Activated CD4-positive, alpha-beta T cell treated with anti-CD3 and anti-CD28 coated beads, Interleukin-2, amount 10 ng/mL, durations not matched to agents 7 days and 5 days (primary cell): ENCODE measurements around the gene PAX8. TPM values are rescaled to one million over a fixed set of nuclear protein-coding genes. Genes with fewer than 3 reads are reported as not detected.

Experiments
- CTCF ChIA-PET: fragments of 350-600 bp; sonication (Branson Sonifier 250); formaldehyde crosslinking; loops from one replicate; lab custom pipeline; 2021; ENCODE audit warnings: antibody characterized with exemption; lab: Charles Lee
- POLR2A ChIA-PET: fragments of 350-600 bp; sonication (Branson Sonifier 250); formaldehyde crosslinking; loops from one replicate; lab custom pipeline; 2021; ENCODE audit warnings: antibody characterized with exemption; lab: Charles Lee
- DNase-seq: peaks from one replicate; pipeline ENCODE4 v3.0.0-alpha.2; 2020
- H3K27ac Mint-ChIP-seq: one replicate; pipeline ENCODE4 v1.8.0; 2021; ENCODE audit warnings: mild to moderate bottlenecking, moderate library complexity, mixed read lengths
- H3K27me3 Mint-ChIP-seq: one replicate; pipeline ENCODE4 v1.8.0; 2021; ENCODE audit warnings: mixed read lengths
- H3K36me3 Mint-ChIP-seq: one replicate; pipeline ENCODE4 v1.8.0; 2021; ENCODE audit warnings: low read depth, mixed read lengths
- H3K4me1 Mint-ChIP-seq: one replicate; pipeline ENCODE4 v1.8.0; 2021; ENCODE audit warnings: mixed read lengths
- H3K4me3 Mint-ChIP-seq: one replicate; pipeline ENCODE4 v1.8.0; 2021; ENCODE audit warnings: mild to moderate bottlenecking, moderate library complexity, mixed read lengths
- H3K9me3 Mint-ChIP-seq: one replicate; pipeline ENCODE4 v1.8.0; 2021; ENCODE audit warnings: mixed read lengths
- total RNA-seq, 2 experiments: library from RNA; stranded (reverse); gene quantifications; one replicate each; pipeline ENCODE4 v1.2.3, GENCODE V29; 2021

Gene PAX8
- total RNA-seq, 2 experiments from 2014 or later: 0.69 to 0.74 TPM

DNA sequence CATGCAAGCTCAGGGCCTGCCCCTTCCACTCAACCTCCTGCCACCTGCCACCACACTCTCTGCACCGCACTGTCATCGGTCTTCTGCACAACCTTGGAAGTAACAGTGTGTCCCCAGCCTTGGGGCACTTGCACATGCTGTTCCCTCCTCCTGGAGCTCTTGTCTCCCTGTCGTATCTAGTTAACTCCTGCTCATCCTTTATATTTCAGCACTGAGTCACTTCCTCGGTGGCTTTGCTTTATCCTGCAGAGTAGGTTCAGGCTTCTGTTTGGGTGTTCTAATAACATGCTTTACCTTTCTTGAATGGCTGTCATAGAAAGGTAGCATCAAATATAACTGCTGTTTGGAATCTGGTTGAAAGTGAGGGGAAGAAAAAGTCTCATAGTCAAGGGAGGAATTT is 25.3 kb downstream of the PAX8 start:
- Mint-ChIP-seq H3K36me3 (peaks cover 32% of the 10 kb centered on the region), H3K4me3 (no peak overlapping the region), H3K27me3 (no peaks in the 10 kb centered on the region), H3K27ac (no peak overlapping the region), H3K4me1 (peaks cover 83% of the 10 kb centered on the region), H3K9me3 (peaks cover 6% of the 10 kb centered on the region)
- ChIA-PET POLR2A (no interaction called here), CTCF (interaction anchor here (0.5 to 0.9 kb wide), 2 partner anchors 15 to 75 kb away, joined by 3 to 4 read pairs; no protein-coding TSS in a partner anchor)
- DNase-seq: no peak

DNA sequence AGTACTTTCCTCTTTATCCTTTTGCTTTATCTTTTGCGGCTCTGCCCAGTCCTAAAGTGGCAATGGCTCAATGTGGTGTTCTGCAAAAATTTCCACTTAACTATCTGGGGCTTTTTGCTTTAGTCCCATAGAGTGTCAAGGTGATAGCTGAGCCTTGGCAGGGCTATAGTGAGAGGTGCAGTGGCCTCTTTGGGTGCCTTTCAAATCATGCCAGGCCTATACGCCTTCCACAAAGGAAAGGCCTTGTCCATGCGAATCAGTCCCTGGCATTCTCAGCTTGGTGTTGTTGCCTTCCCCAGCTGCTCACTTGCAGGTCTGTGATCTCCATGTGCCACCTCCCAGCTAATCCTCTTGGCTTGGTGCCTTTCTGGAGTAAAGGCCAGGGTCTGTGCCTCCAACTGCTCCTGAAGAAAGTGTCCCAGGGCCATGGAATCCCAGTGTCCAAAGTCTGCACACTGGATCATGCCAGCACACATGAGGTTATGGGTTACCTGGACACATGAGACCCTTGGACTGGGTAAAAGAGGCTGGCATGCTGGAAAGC is 26.6 kb downstream of the PAX8 start:
- Mint-ChIP-seq H3K27ac (peak overlapping the region; percentile 89), H3K4me3 (peak overlapping the region; percentile 14)
- POLR2A ChIA-PET: no interaction called here

DNA sequence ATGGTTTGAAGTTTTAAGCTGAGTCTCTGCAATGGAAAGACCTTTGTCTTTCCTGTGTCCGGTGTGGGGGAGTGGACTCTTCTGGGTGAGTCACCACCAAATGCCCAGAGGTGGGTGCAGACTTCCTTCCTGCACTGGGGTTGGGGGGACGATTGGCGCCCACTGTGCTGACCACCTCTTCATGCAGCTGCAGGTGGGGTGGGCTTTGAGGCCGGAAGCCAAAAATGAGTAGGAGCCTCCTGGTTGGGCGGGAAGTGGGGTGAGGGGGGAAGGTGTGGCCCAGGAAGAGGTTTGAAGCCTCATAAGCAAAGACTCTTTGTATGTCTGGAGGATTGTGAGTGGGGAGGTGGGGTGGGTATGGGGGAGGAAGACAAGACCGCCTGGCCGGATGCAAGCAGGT is 27.6 kb downstream of the PAX8 start:
- ChIA-PET CTCF (interaction anchor here (0.9 to 4.5 kb wide), 9 partner anchors 10 to 139 kb away, joined by 3 to 22 read pairs (median 4); no protein-coding TSS in a partner anchor), POLR2A (no interaction called here)
- Mint-ChIP-seq H3K9me3 (peaks cover 6% of the 10 kb centered on the region), H3K4me1 (peaks cover 72% of the 10 kb centered on the region), H3K27ac (peak overlapping the region; percentile 89), H3K36me3 (peaks cover 24% of the 10 kb centered on the region), H3K4me3 (peak overlapping the region; percentile 39), H3K27me3 (peaks cover 2% of the 10 kb centered on the region)
- DNase-seq: peak; percentile 65

More for the DNA sequence above, 26.6 kb downstream of the PAX8 start:
- Mint-ChIP-seq H3K36me3 (peaks cover 28% of the 10 kb centered on the region), H3K4me1 (peaks cover 74% of the 10 kb centered on the region), H3K27me3 (no peaks in the 10 kb centered on the region), H3K9me3 (peaks cover 6% of the 10 kb centered on the region)
- CTCF ChIA-PET: interaction anchor here (1.0 to 2.2 kb wide), 7 partner anchors 14 to 138 kb away, joined by 3 to 12 read pairs (median 4); no protein-coding TSS in a partner anchor
- DNase-seq: no peak

DNA sequence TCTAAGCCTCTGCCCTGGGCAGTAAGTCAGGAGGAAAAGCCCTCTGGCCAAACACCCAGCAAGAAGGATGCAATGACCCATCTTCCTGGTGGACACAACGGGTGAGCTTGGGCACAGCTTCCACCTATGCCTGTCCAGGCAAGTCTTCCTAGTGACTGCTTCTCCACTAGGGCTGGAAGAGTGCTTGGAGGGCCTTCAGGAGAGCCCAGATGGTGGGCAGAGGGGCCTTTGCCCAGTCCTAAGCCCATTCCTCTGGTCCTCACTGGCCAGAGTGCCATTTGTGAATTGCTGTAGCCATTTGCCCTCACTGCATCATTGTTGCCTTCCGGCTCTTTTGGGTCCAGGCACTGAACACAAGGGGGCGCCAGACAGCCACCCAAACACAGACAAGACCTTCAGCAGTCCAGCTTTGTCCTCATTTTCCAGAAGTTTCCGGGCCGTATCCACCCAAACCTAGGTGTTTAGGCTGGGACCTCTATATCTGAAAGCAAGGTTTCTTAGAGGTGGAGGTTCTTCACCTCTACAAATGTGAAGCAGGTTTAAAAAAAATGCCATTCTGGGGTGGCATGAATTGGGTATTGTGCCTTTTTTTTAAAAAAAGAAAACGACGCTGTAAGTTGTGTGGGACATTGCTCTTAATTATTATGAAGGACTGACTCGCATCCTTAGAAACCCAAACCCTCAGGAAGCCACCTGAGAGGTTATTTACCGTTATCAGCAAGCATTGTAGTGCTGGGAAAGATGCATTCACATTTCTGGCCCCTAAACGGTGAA is 29.5 kb downstream of the PAX8 start:
- H3K27ac Mint-ChIP-seq: peak overlapping the region; percentile 85
- ChIA-PET POLR2A (no interaction called here), CTCF (interaction anchor here (0.6 to 4.5 kb wide), 18 partner anchors 9 to 169 kb away, joined by 3 to 22 read pairs (median 4); partner anchors contain the start of gene PSD4)
- H3K4me1 Mint-ChIP-seq: peaks cover 55% of the 10 kb centered on the region
- peaks cover 6% of the 10 kb centered on the region for H3K9me3 Mint-ChIP-seq
- peaks cover 11% of the 10 kb centered on the region for H3K36me3 Mint-ChIP-seq
- peak; percentile 82 for DNase-seq
- H3K27me3 Mint-ChIP-seq: peaks cover 2% of the 10 kb centered on the region
- H3K4me3 Mint-ChIP-seq: no peak overlapping the region

DNA sequence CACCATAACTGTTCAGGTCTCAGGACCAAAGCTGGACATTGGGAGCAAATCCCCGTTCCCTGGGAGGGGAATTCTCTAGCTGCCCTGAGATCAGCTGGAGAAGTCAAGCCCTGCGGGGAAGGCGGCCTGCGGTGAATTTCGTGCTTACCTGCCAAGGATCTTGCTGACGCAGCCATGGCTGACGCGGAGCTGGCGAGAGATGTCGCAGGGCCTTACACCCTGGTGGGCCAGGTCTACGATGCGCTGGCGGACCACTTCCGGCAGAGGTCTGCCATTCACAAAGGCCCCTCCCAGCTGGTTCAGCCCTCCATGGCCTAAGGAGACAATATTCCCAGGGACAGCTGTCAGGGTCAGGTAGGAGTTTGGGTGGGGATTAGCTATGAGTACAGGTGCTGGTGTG is 32.1 kb downstream of the PAX8 start:
- no peak overlapping the region for H3K27ac Mint-ChIP-seq
- no peak for DNase-seq
- ChIA-PET CTCF (interaction anchor here (0.9 to 4.5 kb wide), 7 partner anchors 10 to 166 kb away, joined by 3 to 22 read pairs (median 3); no protein-coding TSS in a partner anchor), POLR2A (no interaction called here)
- H3K36me3 Mint-ChIP-seq: no peaks in the 10 kb centered on the region
- peaks cover 2% of the 10 kb centered on the region for H3K27me3 Mint-ChIP-seq
- H3K4me1 Mint-ChIP-seq: peaks cover 31% of the 10 kb centered on the region
- H3K4me3 Mint-ChIP-seq: no peak overlapping the region
- no peaks in the 10 kb centered on the region for H3K9me3 Mint-ChIP-seq

DNA sequence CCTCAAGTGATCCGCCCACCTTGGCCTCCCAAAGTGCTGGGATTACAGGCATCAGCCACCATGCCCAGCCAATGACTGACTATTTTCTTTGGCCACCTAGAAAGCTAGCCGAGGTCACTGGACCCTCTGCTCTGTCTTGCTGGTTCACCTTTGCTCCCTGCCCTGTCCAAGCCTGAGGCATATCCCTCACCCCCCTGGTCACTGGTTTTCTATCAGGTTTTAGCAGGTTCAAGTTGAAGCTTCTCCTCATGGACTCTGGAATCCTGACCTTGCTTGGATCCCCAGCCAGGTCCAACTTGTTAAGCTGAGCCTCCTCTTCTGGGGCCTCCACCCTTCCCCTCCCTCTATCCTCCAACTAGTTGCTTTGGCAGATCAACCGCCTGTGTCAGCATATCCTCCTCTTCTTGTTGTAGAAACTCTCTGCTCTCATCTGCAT is 33.4 kb downstream of the PAX8 start:
- no peak overlapping the region for H3K4me3 Mint-ChIP-seq

DNA sequence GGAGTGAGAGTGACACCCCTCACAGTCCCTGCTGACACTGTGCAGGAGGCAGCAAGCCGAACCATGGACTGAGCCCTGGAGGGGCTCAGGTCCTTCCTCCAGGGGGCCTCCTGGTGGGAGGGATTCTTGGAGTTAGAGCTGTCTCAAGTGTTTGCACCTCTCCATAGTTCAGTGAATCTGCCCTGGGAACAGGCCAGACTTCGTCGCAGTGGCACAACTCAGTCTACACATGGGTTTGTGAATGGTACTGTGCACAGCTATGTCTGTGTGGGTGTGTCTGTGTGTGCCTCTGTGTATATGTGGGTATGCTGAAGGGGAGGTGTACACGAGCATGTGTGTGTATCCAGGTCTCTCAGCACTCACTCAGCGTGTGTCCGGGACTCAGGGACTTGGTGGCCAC is 36.4 kb downstream of the PAX8 start:
- POLR2A ChIA-PET: no interaction called here
- peaks cover 2% of the 10 kb centered on the region for H3K27me3 Mint-ChIP-seq
- H3K9me3 Mint-ChIP-seq: no peaks in the 10 kb centered on the region
- no peaks in the 10 kb centered on the region for H3K36me3 Mint-ChIP-seq
- CTCF ChIA-PET: interaction anchor here (1.2 to 2.4 kb wide), 2 partner anchors 67 to 148 kb away, joined by 3 to 8 read pairs; no protein-coding TSS in a partner anchor
- no peak for DNase-seq
- H3K4me3 Mint-ChIP-seq: no peak overlapping the region
- H3K27ac Mint-ChIP-seq: no peak overlapping the region
- peaks cover 8% of the 10 kb centered on the region for H3K4me1 Mint-ChIP-seq

More for the DNA sequence above, 33.4 kb downstream of the PAX8 start:
- Mint-ChIP-seq H3K4me1 (peaks cover 23% of the 10 kb centered on the region), H3K27ac (no peak overlapping the region), H3K27me3 (peaks cover 2% of the 10 kb centered on the region), H3K9me3 (no peaks in the 10 kb centered on the region), H3K36me3 (no peaks in the 10 kb centered on the region)
- ChIA-PET CTCF (interaction anchor here (0.9 to 2.2 kb wide), 8 partner anchors 11 to 145 kb away, joined by 3 to 13 read pairs (median 4); no protein-coding TSS in a partner anchor), POLR2A (no interaction called here)
- DNase-seq: no peak

DNA sequence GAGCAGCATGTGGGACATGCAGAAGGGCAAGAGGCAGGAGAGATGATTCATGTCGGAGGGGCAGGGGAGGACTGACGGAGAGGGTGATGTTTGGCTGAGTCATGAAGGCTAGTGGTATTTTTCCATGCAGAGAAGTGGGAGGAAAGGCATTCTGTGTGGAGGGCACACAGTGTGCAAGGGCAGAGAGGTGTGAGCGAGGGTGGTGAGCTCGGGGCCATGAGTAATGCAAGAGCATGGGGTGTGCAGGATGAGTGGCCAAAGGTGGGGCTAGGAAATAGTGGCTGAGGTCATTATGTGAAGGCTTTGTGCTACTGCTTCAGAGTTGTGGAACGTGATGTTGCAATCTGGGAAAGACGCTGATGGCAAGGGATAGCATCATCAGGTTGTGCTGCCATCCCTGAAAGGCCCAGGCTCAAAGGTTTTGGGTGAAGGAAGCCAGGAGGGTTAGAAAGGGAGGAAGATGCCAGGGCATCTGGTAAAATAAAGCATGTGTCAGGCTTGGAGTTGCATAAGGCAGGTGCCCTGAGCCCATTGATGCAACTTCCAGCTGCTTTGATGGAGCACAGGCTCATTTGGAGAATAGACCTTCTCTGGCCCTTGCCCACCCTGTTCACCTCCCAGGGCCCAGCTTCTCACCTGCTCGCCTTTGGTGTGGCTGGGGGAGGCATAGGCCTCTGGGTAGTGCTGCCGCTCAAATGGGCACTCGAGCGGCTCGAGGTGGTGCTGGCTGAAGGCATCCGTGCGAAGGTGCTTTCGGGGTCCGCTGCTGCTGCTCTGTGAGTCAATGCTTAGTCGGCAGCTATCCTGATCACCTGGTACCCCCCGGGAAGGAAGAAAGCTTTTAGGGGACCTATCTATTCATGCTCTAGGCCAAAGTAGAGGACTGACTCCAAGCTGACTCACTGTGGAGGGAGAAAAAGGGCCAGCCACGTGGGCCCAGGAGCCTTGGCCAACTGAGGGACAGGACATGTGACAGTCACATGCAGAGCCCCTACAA is 37.5 kb downstream of the PAX8 start:
- no peak overlapping the region for H3K4me3 Mint-ChIP-seq
- POLR2A ChIA-PET: no interaction called here
- no peak for DNase-seq

DNA sequence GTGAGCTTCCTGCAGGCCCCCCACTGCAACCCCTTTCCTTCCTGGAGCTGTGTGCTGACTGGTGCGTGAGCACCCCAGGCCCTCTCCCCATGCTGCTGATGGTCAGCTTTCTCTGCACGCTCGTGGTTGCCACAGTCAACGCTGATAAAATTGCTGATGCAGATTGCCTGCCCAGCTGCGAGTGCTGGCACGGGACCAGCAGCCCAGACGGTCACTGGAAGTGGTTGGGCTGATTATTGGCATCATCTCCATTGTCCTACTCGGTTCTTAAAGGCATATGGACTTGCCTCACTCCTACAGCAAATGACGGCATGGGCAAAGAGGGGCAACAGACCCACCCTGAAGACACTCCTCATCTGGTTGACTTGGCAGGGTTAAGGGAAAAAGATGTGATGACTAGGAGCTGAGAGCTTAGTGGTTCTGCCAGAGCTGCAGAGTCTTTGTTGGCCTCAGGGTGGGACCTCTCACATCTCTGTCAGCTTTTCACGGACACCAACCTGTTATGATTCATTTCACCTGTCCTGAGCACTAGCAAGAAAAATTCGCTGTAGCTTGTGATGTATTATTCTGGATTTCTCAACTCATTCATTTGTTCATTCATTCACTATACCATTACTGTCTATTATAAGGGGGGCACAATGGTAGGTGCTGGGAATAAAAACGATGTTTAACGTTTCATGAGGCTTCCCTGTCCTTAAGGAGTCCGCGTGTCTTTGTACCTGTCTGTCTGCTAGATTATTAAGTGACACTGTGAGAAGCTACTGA is 38.4 kb downstream of the PAX8 start:
- CTCF ChIA-PET: interaction anchor here (0.7 to 2.4 kb wide), 9 partner anchors 9 to 149 kb away, joined by 3 to 18 read pairs (median 4); no protein-coding TSS in a partner anchor
- Mint-ChIP-seq H3K36me3 (no peaks in the 10 kb centered on the region), H3K4me3 (no peak overlapping the region), H3K27ac (no peak overlapping the region), H3K27me3 (no peaks in the 10 kb centered on the region), H3K9me3 (no peaks in the 10 kb centered on the region), H3K4me1 (peaks cover 15% of the 10 kb centered on the region)
- no peak for DNase-seq
- POLR2A ChIA-PET: no interaction called here

More for the DNA sequence above, 37.5 kb downstream of the PAX8 start:
- H3K27ac Mint-ChIP-seq: no peak overlapping the region
- CTCF ChIA-PET: interaction anchor here (0.9 to 2.4 kb wide), 8 partner anchors 8 to 148 kb away, joined by 3 to 18 read pairs (median 4); no protein-coding TSS in a partner anchor
- no peaks in the 10 kb centered on the region for H3K9me3 Mint-ChIP-seq
- H3K27me3 Mint-ChIP-seq: peaks cover 1% of the 10 kb centered on the region
- peaks cover 15% of the 10 kb centered on the region for H3K4me1 Mint-ChIP-seq
- no peaks in the 10 kb centered on the region for H3K36me3 Mint-ChIP-seq

DNA sequence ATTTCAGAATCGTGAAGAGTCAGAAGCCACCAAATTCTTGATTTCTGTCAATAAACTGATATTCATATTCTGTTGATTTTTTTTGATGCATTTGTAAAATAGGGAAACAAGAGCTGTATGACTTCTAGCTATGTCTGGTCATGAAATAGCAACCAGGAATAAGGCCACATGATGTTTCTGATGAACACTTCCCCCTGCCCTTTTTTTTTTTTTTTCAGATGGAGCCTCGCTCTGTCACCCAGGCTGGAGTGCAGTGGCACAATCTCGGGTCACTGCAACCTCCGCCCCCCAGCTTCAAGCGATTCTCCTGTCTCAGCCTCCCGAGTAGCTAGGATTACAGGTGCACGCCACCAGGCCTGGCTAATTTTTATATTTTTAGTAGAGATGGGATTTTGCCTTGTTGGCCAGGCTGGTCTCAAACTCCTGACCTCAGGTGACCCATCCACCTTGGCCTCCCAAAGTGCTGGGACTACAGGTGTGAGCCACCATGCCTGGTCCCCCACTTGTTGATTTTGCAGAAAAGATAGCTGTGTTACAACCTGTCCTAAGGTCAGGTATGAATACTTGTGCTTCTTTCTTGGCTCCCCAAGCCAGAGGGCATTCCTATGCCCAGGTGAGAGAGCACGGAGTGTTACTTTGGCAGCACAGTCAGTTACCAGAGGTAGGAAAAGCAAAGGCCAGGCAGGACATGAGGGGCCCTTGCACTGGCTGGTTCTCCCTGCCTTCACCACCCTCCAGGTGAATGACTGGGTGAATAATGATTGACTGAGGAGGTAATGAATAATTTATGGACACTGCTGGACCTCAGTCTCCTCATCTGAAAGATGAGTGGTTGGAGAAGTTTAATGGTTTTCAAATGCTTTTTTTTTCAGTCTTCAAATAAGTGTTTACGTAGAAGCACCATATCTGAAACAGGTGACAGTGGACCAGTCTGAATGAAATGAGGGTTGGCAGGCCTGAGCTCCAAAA is 39.6 kb downstream of the PAX8 start:
- H3K27ac Mint-ChIP-seq: no peak overlapping the region
- ChIA-PET CTCF (interaction anchor here (1.1 to 2.4 kb wide), 7 partner anchors 10 to 150 kb away, joined by 3 to 18 read pairs (median 4); no protein-coding TSS in a partner anchor), POLR2A (no interaction called here)
- H3K27me3 Mint-ChIP-seq: no peaks in the 10 kb centered on the region
- no peak overlapping the region for H3K4me3 Mint-ChIP-seq
- no peaks in the 10 kb centered on the region for H3K36me3 Mint-ChIP-seq
- DNase-seq: no peak
- peaks cover 15% of the 10 kb centered on the region for H3K4me1 Mint-ChIP-seq
- H3K9me3 Mint-ChIP-seq: no peaks in the 10 kb centered on the region
